Fibroblast of skin of left quadriceps (primary cell): Measurements from ENCODE around the gene NFAM1.

Source experiments
- DNase-seq, 2 experiments: peaks; one replicate each; pipeline ENCODE4 v3.0.0-alpha.2; 2013; ENCODE audit warnings: low read depth in 2 of 2

Gene NFAM1

DNA sequence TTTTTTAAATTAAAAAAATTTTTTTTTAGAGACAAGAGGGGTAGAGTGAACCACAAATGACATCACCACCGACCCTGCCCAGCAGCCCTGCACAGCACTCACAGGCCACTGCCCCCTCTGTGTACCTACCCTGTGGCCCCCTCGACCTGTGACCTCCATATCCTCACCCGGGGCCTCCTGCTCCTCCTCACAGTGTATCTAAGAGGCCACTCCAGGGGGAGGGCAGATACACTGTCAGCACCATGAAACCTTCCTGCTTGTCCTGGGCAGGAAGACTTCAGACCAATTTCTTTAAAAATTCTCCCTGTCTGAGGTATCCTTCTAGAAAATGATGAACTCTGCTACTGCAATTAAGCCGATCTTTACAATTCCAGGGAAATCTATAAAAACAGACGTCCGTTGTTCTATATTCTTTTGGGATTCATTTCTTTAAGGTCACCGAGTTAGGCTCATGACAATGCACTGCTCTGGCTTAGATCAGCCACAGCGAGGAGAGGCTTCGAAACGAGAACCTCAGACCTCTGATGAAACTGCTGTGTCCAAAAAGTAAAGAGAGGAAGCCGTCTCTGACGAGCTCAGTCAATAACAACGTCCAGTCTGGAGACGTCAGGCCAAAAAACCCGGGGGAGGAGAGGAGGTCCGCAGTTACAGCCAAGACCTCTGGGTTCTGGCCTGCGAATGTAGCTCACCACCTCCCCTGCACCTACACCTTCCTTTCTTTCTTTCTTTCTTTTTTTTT, 17.5 kb downstream of the NFAM1 start:
- no peak for DNase-seq

DNA sequence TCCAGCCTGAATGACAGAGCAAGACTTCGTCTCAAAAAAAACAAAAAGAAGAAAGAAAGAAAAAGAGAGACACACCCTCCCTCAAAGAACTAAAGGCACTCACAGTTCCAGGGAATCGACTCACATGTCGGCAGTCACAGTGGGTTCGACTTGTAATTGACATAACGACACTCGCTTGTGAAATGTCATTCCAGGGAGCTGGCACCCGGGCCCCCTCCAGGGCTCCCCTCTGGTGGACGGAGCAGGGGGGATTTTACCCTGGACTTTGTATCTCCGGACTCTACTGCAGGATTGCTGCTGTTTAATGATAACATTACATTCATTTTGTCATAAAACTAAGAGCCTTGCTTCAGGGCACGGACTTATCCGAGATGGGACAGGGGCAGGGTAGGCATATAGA, 18.2 kb downstream of the NFAM1 start:
- no peak for DNase-seq

DNA sequence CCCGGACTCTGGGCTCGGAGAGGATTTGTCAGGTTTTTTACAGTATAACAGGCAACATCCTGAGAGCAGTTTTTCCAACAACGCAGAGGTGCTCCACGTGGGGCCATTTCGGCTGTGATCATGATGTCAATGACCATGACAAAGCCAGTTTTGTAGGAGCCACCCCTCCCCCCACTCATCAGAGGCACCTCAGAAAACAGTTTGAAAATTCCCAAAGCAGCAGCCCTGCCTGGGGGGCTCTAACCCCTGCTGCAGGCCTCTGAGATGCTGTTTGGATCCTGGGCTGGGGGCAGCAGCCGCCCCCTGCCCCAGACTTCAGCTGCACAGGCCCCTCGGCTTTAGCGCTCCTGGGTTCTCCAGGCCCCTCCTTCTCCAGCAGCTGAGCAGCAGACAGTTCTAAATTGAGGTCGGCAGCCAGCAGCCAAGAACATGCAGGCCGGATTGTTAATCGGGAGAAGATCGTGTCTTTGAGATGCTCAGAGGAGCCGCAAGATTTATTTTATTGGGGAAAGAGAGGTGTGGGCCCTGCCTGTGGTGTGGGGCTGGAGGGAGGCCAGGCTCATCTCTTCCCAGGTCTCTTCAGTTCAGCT, 19.4 kb downstream of the NFAM1 start:
- no peak for DNase-seq

DNA sequence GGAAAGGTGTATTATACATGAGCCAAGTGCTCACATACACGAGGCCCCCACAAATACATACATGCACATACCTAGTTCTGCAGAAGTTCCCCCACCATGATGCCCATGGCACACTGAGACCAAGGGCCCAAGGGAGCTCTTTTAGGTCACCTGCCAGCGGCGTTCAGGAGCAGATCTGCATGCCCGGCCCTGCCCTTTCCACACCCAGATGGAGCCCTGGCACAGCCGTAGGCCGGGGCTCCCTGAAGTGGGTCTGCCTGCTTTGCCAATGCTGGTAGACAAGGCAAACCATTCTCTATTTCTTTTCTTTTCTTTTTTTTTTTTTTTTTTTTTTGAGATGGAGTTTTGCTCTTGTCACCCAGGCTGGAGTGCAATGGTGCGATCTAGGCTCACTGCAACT, 21.5 kb downstream of the NFAM1 start:
- DNase-seq: no peak

DNA sequence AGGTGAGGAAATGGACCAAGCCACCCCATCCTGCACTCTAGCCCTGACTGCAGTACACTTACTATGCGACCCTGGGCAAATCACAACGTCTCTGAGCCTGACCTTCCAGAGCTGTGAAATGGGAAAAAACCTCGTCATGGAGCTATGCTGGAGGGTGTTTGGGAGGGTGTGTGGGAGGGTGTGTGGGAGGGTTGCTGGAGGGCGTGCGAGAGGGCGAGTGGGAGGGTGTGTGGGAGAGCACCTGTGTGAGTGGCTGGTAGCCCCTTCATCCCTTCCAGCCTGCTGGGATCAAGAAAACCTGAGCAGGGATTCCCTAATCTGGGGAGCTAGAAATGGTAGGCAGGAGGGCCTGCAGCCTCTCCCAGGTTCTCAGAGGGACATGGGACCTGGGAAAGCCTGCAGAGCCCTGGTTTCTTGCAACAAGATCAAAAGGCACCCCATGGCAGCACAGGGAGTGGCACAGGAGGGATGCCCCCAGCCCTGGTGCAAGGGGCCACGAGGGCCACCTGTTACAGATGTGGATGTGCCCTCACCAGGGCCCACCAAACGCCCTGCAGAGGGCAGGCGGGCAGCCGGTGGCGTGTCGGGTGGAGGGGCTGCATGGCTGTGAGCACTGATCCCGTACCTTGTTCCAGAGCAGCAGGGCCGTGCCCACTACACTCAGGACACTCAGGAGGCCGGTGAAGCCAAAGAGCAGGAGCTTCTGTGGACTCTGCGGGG, 23.2 kb downstream of the NFAM1 start:
- DNase-seq: no peak

DNA sequence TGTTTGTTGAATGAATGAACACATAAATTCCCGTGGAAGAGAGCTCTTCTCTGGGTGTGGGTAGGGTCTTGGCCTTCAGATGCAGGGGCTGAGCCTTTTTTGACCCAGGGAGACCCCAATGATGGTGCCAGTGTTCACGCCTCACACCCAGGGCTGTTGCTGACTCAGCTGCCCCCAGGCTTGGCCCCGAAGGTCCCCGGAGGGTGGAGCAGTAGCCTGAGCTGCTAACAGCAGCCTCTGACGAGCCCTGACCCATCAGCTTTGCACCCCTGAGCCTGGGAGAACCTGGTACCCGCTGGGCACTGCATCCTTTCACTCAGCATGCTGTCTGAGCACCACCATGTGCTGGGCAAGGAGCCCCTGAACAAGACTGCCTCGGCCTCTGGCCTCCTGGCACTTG, 23.9 kb downstream of the NFAM1 start:
- no peak for DNase-seq

DNA sequence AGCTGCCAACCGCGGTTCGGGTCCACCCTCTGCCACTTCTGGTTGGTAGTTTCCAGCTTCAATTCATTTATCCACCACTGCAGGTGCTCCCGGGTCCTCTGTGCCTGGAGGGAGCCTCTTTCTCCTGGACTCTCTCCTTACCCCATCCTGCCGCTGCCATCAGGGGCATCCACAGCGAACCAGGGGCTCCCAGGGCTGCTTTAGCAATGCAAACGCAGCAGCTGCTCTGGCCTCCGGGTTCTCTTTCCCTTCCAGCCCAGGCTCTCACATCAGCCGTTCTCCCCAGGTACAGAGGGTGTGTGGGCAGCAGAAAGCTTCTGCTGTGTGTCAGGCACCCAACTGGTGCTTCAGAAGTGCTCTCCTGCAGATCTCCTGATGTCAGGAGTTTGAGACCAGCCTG, 27.9 kb downstream of the NFAM1 start:
- DNase-seq: no peak

DNA sequence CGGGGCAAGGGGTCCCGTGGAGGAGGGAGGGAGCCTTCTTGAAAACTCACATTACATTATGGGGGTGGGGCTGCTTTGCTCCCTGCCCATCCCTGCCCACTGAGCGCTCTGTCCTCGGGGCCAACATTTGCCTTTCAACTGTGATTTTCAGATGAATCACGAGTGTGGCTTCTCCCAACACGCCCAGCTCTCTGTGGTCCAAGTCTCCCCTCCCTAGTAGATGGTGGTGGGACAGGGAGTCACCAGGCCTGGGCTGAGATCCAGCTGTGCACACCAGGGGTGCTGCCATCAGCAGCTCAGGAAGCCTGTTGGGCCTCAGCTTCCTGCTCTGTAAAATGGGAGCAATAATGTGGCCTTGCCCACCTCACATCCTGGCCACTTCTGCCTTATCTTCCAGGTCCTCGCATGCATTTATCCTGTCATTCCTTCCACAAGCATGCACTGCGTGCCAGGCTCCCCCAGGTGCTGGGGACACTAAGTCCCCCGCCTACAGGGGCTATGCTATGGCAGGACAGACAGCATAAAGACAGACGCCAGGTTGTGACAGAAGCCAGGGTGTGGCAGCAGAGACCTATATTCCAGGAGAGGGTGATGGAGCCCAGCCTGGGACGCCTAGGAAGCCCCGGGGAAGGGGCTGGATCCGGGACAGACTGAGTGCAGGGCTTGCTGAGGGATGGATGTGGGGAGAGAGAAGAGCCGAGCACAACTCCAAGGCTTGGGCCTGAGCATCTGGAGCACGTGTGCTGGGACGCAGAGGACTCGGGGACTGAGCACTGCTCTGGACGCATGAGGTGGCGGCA, 30.5 kb downstream of the NFAM1 start:
- no peak for DNase-seq

DNA sequence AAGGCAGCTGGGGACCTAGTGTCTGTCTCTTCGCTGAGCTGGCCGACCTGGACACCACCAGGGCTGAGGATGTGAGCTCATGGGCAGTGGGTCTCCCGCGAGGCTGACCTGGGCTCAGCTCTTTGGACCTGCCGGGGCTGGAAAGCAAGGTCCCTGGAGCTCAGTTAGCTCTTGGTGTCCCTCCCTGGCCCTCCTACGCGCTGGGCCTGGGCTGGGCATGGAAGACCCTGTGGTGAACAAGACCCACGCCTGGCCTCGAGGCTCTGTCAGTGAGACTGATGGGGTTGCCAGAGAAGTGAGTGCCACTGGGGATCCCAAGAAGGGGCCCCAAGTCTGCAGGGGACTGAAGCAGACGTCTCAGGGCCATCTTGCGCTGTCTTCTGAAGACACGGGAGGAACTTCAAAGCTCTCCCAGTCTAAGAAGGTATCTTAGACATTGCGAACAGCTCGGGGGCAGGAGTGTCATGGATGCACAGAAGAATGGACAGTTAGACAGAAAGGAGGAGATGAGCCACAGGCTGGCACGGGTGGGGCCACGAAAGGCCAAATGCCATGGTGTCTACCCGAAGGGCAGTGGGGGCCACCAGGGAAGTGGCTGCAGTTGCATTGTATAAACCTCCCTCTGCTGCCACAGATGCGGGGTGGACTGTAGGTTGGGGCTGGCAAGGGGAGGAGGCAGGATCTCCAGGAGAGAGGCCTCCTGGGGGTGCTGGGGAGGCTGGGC, 31.2 kb downstream of the NFAM1 start:
- no peak for DNase-seq

DNA sequence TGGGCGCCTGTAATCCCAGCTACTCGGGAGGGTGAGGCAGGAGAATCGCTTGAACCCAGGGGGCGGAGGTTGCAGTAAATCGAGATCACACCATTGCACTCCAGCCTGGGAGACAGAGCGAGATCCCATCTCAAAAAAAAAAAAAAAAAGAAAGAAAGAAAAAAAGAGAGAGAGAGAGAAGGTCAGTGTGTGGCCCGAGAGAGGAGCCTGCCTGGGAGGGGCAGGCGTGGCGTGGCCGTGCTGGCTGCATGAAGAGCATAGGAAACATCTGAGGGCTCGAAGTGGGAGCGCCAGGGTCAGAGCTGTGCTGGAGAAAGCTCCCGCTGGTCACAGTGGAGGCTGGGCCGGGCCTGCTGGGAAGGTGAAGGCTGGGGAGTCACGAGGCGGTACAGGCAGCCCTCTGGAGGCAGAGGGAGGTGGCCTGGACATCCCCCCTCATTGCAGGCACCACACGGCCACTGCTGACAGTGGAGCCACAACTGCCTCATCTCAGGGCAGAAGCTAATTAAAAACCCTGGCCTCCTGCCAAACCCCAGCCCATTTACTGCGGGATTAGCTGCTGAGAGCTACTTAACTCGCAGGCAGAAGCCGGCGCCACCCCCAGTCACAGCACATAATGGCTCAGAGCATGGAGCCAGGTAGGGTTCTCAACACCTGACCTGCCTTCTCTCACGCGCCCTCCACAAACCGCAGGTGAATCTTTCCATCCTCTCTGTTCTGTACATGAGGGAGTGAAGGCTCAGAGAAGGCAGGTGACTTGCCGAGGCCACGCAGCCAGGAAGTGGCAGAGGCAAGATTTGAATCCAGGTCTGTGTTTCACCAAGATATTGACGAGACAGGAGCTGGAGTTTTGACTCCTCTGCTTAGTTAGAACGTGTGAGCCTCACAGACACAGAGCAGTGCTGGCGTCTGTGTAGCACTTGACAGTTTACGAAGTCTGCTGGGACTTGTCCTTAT, 32.6 kb downstream of the NFAM1 start:
- DNase-seq: no peak

DNA sequence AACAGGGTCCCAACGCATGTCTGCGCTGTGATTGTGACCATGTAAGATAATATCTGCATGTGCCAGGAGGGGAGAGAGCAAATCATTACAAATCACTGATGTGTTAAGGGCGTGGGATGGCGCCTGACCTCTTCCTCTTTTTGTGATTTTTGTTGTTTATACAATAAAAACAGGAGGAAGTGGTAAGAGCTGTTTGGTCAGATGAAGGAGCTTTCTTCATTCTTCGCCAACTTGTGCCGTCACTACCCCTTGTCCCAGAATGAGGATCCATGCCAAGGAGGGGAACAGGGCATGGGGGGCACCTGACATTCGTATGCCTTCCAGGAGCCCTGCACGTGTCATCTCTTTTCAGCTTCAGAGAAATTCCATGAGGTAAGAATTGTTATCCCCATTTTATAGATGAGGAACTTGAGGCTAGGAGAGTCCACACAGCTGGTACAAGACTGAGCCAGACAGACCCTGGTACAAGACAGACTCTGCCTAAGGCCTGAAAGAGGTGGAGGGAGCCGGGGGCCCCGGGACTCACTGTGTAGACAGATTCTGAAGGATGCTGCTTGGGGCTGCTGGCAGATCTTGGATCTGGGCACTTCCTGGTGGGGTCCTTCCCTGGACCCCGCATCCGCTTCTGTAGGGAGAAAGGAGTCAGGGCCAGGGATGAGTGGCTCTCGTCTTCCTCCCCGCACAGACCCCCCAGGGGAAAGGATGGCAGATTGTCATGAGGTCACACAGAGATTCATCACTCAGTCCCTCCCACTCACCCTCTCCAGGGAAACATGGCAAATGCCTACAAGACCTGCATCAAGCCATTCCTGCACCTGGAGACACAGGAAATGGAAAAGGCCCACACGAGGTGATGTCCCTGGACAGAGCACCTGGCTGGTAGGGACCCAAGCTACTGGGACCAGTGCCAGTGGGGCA, 34.6 kb downstream of the NFAM1 start:
- DNase-seq: no peak

DNA sequence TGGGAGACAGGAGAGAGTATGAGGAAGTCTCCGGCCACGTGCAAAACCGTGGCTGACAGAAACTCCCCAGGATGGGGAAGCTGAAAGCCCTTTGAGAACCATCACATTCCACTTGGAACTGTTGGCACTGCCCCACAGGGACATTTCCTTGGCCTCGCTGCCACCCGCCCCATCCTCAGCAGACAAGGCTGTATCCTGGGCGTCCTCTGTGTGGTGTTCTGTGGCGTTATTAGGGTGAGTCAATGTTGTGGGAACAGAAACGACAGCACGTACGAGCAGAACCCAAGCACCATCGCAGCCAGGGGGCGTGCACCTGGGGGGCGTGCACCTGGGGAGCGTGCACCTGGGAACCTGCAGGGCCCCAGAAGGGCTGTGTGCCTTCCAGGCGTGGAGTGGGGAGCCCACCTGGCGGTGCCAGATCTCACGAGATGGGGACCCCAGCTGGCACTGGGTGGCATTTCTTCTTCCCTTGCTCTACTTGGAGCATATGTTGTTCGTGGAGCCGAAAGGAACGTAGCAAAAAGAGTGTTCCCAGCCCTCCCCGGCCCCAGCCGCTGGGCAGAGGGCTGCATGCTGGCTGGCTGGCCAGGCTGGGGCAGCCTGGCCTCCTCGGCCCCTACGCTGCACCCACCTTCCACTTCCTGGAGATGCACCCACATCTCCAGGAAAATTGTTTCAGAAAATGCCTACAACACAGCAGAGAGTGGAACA, 35.4 kb downstream of the NFAM1 start:
- no peak for DNase-seq

DNA sequence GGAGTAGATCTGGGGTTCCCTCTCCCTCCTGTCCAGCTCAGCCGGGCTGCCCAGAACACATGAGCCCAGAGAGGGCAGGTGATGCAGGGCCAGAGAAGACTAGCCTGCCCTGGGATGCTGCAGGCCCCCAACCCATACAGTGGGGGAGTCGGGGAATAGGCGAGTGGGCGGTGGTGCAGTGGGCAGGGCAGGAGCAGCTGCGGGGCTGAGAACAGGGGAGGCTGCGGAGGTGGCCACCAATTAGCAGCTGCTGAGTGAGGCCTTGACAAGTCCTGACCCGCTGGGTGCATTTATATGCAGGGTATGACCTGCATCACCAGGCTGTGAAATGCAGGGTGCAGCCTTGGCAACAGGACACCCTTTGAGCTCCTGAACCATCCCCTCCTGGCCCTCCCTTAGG, 43.1 kb downstream of the NFAM1 start:
- no peak for DNase-seq

DNA sequence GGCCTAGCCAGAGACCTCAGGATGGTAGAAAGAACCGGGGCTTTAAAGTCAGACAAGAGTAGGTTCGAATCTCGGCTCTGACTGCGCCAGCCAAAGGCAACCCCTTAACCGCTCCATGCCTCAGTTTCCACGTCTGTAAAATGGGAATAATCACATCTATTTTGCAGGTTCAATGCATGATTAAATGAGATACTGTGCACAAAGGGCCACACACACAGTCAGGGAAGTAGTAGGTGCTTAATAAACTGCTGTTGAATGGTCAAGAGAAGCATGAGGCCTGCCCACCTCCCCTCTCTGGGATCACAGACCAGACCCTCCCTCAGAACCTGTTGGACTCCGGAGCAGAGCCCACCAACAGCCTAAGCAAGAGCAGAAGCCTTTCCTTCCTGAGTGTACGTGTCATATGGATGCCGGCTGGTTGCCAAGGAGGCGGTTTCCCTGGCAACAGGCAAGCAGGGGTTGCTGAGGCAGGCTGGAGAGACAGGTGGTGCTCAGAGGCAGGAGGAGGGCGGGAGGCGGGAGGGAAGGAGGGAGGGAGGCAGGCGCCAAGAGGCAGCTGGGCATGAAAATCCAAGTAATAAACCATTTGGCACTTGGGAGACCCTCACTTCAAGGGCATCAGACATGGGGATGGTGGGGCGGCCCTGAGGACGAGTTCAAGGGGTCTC, 43.9 kb downstream of the NFAM1 start:
- DNase-seq: no peak

DNA sequence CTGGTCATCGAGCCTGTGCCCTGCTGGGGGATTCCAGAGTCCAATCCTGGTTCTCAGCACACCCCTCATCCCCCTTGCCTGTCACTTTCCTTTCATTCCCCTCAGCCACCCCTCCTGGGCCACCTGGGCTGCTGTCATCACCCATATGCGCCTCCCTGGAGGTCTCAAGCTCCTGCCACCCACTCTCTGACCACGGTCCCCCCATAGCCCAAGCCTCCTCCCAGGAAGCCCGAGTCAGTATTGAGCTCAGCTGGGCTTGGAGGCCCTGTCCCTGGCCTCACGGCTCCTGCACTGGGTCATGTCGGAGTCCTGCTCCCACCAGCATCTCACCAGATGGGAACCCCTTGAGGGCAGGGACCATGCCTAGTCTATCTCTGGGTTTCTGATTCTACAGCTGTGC, 44.6 kb downstream of the NFAM1 start:
- DNase-seq: no peak

DNA sequence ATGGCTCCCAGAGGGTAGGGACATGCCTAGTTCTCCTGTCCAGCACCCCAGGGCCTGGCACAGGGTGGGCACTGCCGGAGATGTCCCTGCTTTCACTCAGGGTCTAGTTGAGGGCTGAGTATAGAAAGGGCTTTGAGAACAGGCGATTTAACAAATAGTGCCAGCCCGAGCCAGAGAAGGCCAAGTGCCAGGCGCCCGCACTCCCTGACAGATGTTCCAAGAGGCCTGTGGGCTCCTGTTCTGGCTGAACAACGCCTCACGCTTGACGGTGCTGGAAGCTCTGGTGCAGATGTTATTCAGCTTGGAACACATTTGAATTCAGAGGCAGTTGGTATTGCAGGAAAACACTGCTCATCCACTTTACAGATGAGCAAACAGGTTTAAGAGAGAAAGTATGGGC, 46.5 kb downstream of the NFAM1 start:
- no peak for DNase-seq

DNA sequence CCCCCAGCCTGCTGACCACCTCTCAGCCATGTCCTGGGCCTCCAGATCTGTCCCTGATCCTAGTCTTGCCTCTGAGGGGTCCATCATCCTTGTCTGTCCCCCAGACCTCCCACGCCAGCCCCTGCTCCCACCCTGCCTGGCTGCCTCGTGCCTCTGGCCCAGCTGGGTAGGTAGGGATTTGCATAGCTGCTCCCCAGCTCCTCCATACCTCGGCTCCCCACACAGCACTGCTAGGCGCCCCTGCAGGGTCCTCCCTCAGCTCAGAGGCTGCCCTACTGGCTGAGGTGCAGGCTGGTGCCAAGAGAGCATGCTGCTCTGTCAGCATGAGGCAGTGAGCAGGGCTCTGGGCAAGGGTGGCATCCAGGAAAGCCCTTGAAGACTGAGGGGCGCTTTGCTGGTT, 47.7 kb downstream of the NFAM1 start:
- no peak for DNase-seq

DNA sequence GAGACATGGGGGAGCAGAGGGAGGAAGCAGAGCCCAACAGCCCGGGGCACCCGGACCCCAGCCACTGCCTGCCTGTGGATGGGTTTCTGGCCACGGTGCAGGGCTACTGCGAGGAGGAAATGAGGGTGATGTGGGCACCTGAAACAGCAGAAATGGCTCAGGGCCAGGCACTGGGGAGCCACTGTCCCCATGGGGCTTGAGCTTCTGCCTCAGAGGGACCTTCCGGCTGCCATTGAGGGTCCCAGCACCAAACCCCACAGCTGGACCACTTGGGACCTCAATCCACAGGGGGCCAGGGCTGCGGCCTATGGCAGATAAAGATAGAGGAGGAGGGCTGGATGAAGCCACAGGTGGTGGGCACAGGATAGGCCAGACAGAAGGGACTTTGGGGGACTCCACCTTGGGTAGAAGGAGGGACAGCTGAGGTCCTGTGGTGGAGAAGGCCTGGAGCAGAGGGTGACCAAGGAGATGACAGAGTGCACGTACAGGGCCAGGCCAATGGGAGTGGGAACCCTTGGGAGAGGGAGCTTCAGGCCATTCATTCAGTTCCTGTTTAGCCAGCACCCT, 48.3 kb downstream of the NFAM1 start:
- no peak for DNase-seq
